Bone marrow (tissue), 2 donors: ENCODE data around the gene GJB1.
A peak's percentile ranks its signal among the peaks of the same experiment; 100 is the strongest.
"Not testable (repeated sequence)": the region's sequence is repeated elsewhere in the genome, so short reads cannot be mapped to it uniquely, and the experiment has no call there.

ENCODE experiments used
- DNase-seq, 2 donors: peaks; one replicate each; lab custom pipeline; 2025; lab: John Stamatoyannopoulos, UW

The GJB1 gene

GRCh38 chrX:71222929-71223328, at the start of gene GJB1:
TSS of gene GJB1 (plus strand) at chrX:71223224. CDS start at chrX:71223708, 484 bp downstream.
- no peak for DNase-seq

GRCh38 chrX:71173440-71173839, 49.6 kb upstream of the GJB1 start:
- DNase-seq, result no peak

GRCh38 chrX:71174795-71175194, 48.2 kb upstream of the GJB1 start:
- no peak for DNase-seq

GRCh38 chrX:71175531-71175930, 47.5 kb upstream of the GJB1 start:
- no peak for DNase-seq

- no peak for DNase-seq
Measured at GRCh38 chrX:71177327-71177726, 45.7 kb upstream of the GJB1 start.

GRCh38 chrX:71178908-71179307, 44.1 kb upstream of the GJB1 start:
- peak; percentile 0 to 11 for DNase-seq

- DNase-seq, result not testable (repeated sequence)
Measured at GRCh38 chrX:71180579-71181265, 42.3 kb upstream of the GJB1 start.

- DNase-seq, result no peak
Measured at GRCh38 chrX:71181558-71181909, 41.5 kb upstream of the GJB1 start.

- peak; percentile 20 to 85 for DNase-seq
Measured at GRCh38 chrX:71181910-71182799, 40.9 kb upstream of the GJB1 start.

GRCh38 chrX:71182871-71183270, 40.2 kb upstream of the GJB1 start:
- no peak for DNase-seq

- no peak for DNase-seq
Measured at GRCh38 chrX:71183341-71183740, 39.7 kb upstream of the GJB1 start.

- DNase-seq, result no peak
Measured at GRCh38 chrX:71184092-71184491, 38.9 kb upstream of the GJB1 start.

- no peak for DNase-seq
Measured at GRCh38 chrX:71184803-71185495, 38.1 kb upstream of the GJB1 start.

GRCh38 chrX:71191248-71191647, 31.8 kb upstream of the GJB1 start:
- DNase-seq, result no peak

- peak in 1 of 2 donors; percentile 13 for DNase-seq
Measured at GRCh38 chrX:71195964-71196649, 26.9 kb upstream of the GJB1 start.

GRCh38 chrX:71198066-71198465, 25.0 kb upstream of the GJB1 start:
- peak; percentile 0 to 59 for DNase-seq

- DNase-seq, result no peak
Measured at GRCh38 chrX:71199252-71200008, 23.6 kb upstream of the GJB1 start.

GRCh38 chrX:71210816-71211215, 12.2 kb upstream of the GJB1 start:
- DNase-seq, result no peak

- DNase-seq, result no peak
Measured at GRCh38 chrX:71212536-71212935, 10.5 kb upstream of the GJB1 start.

- no peak for DNase-seq
Measured at GRCh38 chrX:71214152-71214551, 8.9 kb upstream of the GJB1 start.

GRCh38 chrX:71214604-71215337, 8.3 kb upstream of the GJB1 start:
- no peak for DNase-seq
